Activated CD8-positive, alpha-beta T cell treated with anti-CD3 and anti-CD28 coated beads, Interleukin-2, amount 10 ng/mL, durations not matched to agents 7 days and 5 days (primary cell): Measurements from ENCODE around the gene SLC66A2. TPM values are rescaled to one million over a fixed set of nuclear protein-coding genes. Genes with fewer than 3 reads are reported as not detected.
"Not testable (repeated sequence)": the region's sequence is repeated elsewhere in the genome, so short reads cannot be mapped to it uniquely, and the experiment has no call there.

ENCODE experiments used
- ATAC-seq: fragments of 150-1000 bp; cut with Tn5 transposase; one replicate; pipeline ENCODE4 v1.10.0; 2021; ENCODE audit warnings: moderate library complexity
- CTCF ChIA-PET: fragments of 350-600 bp; sonication (Branson Sonifier 250); formaldehyde crosslinking; loops from one replicate; lab custom pipeline; 2021; ENCODE audit warnings: antibody characterized with exemption; lab: Charles Lee
- POLR2A ChIA-PET: fragments of 350-600 bp; sonication (Branson Sonifier 250); formaldehyde crosslinking; loops from one replicate; lab custom pipeline; 2021; ENCODE audit warnings: antibody characterized with exemption; lab: Charles Lee
- DNase-seq: peaks from one replicate; pipeline ENCODE4 v3.0.0-alpha.2; 2020
- H3K27ac Mint-ChIP-seq: one replicate; pipeline ENCODE4 v1.8.0; 2021; ENCODE audit warnings: mild to moderate bottlenecking, mixed read lengths
- H3K27me3 Mint-ChIP-seq: one replicate; pipeline ENCODE4 v1.8.0; 2021; ENCODE audit warnings: low read depth, mixed read lengths
- H3K36me3 Mint-ChIP-seq: one replicate; pipeline ENCODE4 v1.8.0; 2021; ENCODE audit warnings: low read depth, mixed read lengths
- H3K4me1 Mint-ChIP-seq: one replicate; pipeline ENCODE4 v1.8.0; 2021; ENCODE audit warnings: low read depth, mixed read lengths
- H3K4me3 Mint-ChIP-seq: one replicate; pipeline ENCODE4 v1.8.0; 2021; ENCODE audit warnings: mild to moderate bottlenecking, mixed read lengths
- H3K9me3 Mint-ChIP-seq: one replicate; pipeline ENCODE4 v1.8.0; 2022; ENCODE audit warnings: mixed read lengths; ENCODE audit not compliant: insufficient read depth
- total RNA-seq, 2 experiments: library from RNA; stranded (reverse); gene quantifications; one replicate each; pipeline ENCODE4 v1.2.3, GENCODE V29; 2021

SLC66A2 gene
- total RNA-seq = 10 to 100 TPM; 21.6 to 23.2 TPM

GRCh38 chr18:79951545-79952455 is at the start of gene SLC66A2:
Gene SLC66A2 (minus strand): TSS chr18:79951653. CDS start chr18:79950926, 727 bp downstream.
- H3K4me1 Mint-ChIP-seq = peaks cover 13% of the 10 kb centered on the region
- POLR2A ChIA-PET = interaction anchor here (0.6 to 1.2 kb wide), 3 partner anchors 12 to 36 kb away, joined by 3 to 6 read pairs (median 4); partner anchors contain the start of gene HSBP1L1
- ATAC-seq = peak; percentile 91
- DNase-seq = peak; percentile 94
- H3K27ac Mint-ChIP-seq = peak within 1 kb of the TSS; percentile 67
- peaks cover 6% of the 10 kb centered on the region for H3K36me3 Mint-ChIP-seq
- H3K9me3 Mint-ChIP-seq = no peaks in the 10 kb centered on the region
- CTCF ChIA-PET = interaction anchor here (0.9 kb wide), 1 partner anchor 268 kb away, joined by 3 read pairs; no protein-coding TSS in a partner anchor
- H3K27me3 Mint-ChIP-seq = peaks cover 15% of the 10 kb centered on the region
- H3K4me3 Mint-ChIP-seq = peak within 1 kb of the TSS; percentile 80

- no peak overlapping the region for H3K27ac Mint-ChIP-seq
Measured at GRCh38 chr18:80000877-80001276, 49.4 kb upstream of the SLC66A2 start.

GRCh38 chr18:79999701-80000100 is 48.2 kb upstream of the SLC66A2 start:
- H3K27me3 Mint-ChIP-seq, H3K4me3 Mint-ChIP-seq, POLR2A ChIA-PET, DNase-seq, H3K4me1 Mint-ChIP-seq, CTCF ChIA-PET, H3K9me3 Mint-ChIP-seq, H3K36me3 Mint-ChIP-seq, ATAC-seq, H3K27ac Mint-ChIP-seq: not testable (repeated sequence)

More at GRCh38 chr18:80000877-80001276, 49.4 kb upstream of the SLC66A2 start:
- ChIA-PET CTCF (no interaction called here), POLR2A (no interaction called here)
- no peaks in the 10 kb centered on the region for H3K27me3 Mint-ChIP-seq
- no peaks in the 10 kb centered on the region for H3K4me1 Mint-ChIP-seq
- DNase-seq = no peak
- H3K4me3 Mint-ChIP-seq = no peak overlapping the region
- no peak for ATAC-seq
- no peaks in the 10 kb centered on the region for H3K36me3 Mint-ChIP-seq
- H3K9me3 Mint-ChIP-seq = peaks cover 5% of the 10 kb centered on the region

- Mint-ChIP-seq H3K27ac (no peak overlapping the region), H3K9me3 (no peaks in the 10 kb centered on the region), H3K4me3 (no peak overlapping the region), H3K27me3 (no peaks in the 10 kb centered on the region), H3K36me3 (peaks cover 7% of the 10 kb centered on the region), H3K4me1 (peaks cover 16% of the 10 kb centered on the region)
- no peak for ATAC-seq
- ChIA-PET POLR2A (no interaction called here), CTCF (no interaction called here)
- no peak for DNase-seq
Measured at GRCh38 chr18:79991494-79991893, 40.0 kb upstream of the SLC66A2 start.

- Mint-ChIP-seq H3K4me1 (peaks cover 34% of the 10 kb centered on the region), H3K4me3 (peak overlapping the region; percentile 89), H3K9me3 (no peaks in the 10 kb centered on the region), H3K27me3 (no peaks in the 10 kb centered on the region), H3K27ac (peak overlapping the region; percentile 93), H3K36me3 (peaks cover 23% of the 10 kb centered on the region)
- CTCF ChIA-PET = interaction anchor here (0.9 kb wide), 1 partner anchor 43 kb away, joined by 3 read pairs; no protein-coding TSS in a partner anchor
- POLR2A ChIA-PET = interaction anchor here (1.3 kb wide), 1 partner anchor 43 kb away, joined by 5 read pairs; no protein-coding TSS in a partner anchor
- ATAC-seq = no peak
- no peak for DNase-seq
Measured at GRCh38 chr18:79989195-79989497, 37.7 kb upstream of the SLC66A2 start.

- peak; percentile 94 for ATAC-seq
- Mint-ChIP-seq H3K4me3 (peak within 1 kb of the TSS; percentile 91), H3K27ac (peak within 1 kb of the TSS; percentile 93), H3K9me3 (no peaks in the 10 kb centered on the region), H3K36me3 (peaks cover 27% of the 10 kb centered on the region), H3K4me1 (peaks cover 39% of the 10 kb centered on the region), H3K27me3 (no peaks in the 10 kb centered on the region)
- DNase-seq = peak; percentile 87
- CTCF ChIA-PET = interaction anchor here (0.9 to 1.4 kb wide), 2 partner anchors 43 to 59 kb away, joined by 3 to 5 read pairs; no protein-coding TSS in a partner anchor
- POLR2A ChIA-PET = interaction anchor here (1.1 to 1.7 kb wide), 4 partner anchors 37 to 307 kb away, joined by 4 to 5 read pairs (median 4); partner anchors contain the start of genes RBFA and SLC66A2
Measured at GRCh38 chr18:79988451-79989194, 37.2 kb upstream of the SLC66A2 start, which contains the start of gene TXNL4A. Gene TXNL4A (minus strand): TSS chr18:79988563. CDS start chr18:79988392, 171 bp downstream.

- peak overlapping the region; percentile 80 for H3K27ac Mint-ChIP-seq
- H3K4me3 Mint-ChIP-seq = peak overlapping the region; percentile 91
- H3K4me1 Mint-ChIP-seq = peaks cover 45% of the 10 kb centered on the region
- CTCF ChIA-PET = interaction anchor here (0.9 to 1.4 kb wide), 4 partner anchors 46 to 1630 kb away, joined by 3 to 5 read pairs (median 3); partner anchors contain the start of gene RBFA
- ATAC-seq (peak; percentile 79), DNase-seq (peak; percentile 72)
- H3K9me3 Mint-ChIP-seq = no peaks in the 10 kb centered on the region
- H3K27me3 Mint-ChIP-seq = no peaks in the 10 kb centered on the region
- peaks cover 31% of the 10 kb centered on the region for H3K36me3 Mint-ChIP-seq
- POLR2A ChIA-PET = interaction anchor here (0.7 to 1.7 kb wide), 4 partner anchors 34 to 307 kb away, joined by 3 to 4 read pairs (median 4); partner anchors contain the start of genes RBFA and SLC66A2
Measured at GRCh38 chr18:79988071-79988450, 36.6 kb upstream of the SLC66A2 start.

GRCh38 chr18:79987566-79987965 is 36.1 kb upstream of the SLC66A2 start:
- peaks cover 50% of the 10 kb centered on the region for H3K4me1 Mint-ChIP-seq
- CTCF ChIA-PET = interaction anchor here (0.9 to 1.4 kb wide), 4 partner anchors 46 to 1630 kb away, joined by 3 to 5 read pairs (median 3); partner anchors contain the start of gene RBFA
- no peaks in the 10 kb centered on the region for H3K27me3 Mint-ChIP-seq
- POLR2A ChIA-PET = interaction anchor here (0.7 to 1.7 kb wide), 4 partner anchors 33 to 306 kb away, joined by 3 to 4 read pairs (median 4); partner anchors contain the start of genes RBFA and SLC66A2
- DNase-seq (no peak), ATAC-seq (no peak)
- H3K4me3 Mint-ChIP-seq = peak overlapping the region; percentile 91
- peak overlapping the region; percentile 80 for H3K27ac Mint-ChIP-seq
- H3K36me3 Mint-ChIP-seq = peaks cover 33% of the 10 kb centered on the region
- H3K9me3 Mint-ChIP-seq = no peaks in the 10 kb centered on the region

- H3K27ac Mint-ChIP-seq = no peak overlapping the region
- ATAC-seq (no peak), DNase-seq (no peak)
- ChIA-PET CTCF (interaction anchor here (0.8 to 1.1 kb wide), 3 partner anchors 49 to 590 kb away, joined by 3 read pairs; no protein-coding TSS in a partner anchor), POLR2A (interaction anchor here (1.7 kb wide), 1 partner anchor 35 kb away, joined by 4 read pairs; the partner anchor contains the start of gene SLC66A2)
- peaks cover 58% of the 10 kb centered on the region for H3K4me1 Mint-ChIP-seq
- H3K9me3 Mint-ChIP-seq = no peaks in the 10 kb centered on the region
- peak overlapping the region; percentile 91 for H3K4me3 Mint-ChIP-seq
- no peaks in the 10 kb centered on the region for H3K27me3 Mint-ChIP-seq
- H3K36me3 Mint-ChIP-seq = peaks cover 41% of the 10 kb centered on the region
Measured at GRCh38 chr18:79986726-79987125, 35.3 kb upstream of the SLC66A2 start.

- ATAC-seq (no peak), DNase-seq (no peak)
- H3K27ac Mint-ChIP-seq = no peak overlapping the region
- no peak overlapping the region for H3K4me3 Mint-ChIP-seq
- H3K9me3 Mint-ChIP-seq = no peaks in the 10 kb centered on the region
- ChIA-PET POLR2A (interaction anchor here (1.5 kb wide), 1 partner anchor 32 kb away, joined by 6 read pairs; no protein-coding TSS in a partner anchor), CTCF (interaction anchor here (1.4 to 1.6 kb wide), 2 partner anchors 22 to 24 kb away, joined by 3 to 5 read pairs; no protein-coding TSS in a partner anchor)
- H3K36me3 Mint-ChIP-seq = peaks cover 48% of the 10 kb centered on the region
- peaks cover 67% of the 10 kb centered on the region for H3K4me1 Mint-ChIP-seq
- H3K27me3 Mint-ChIP-seq = no peaks in the 10 kb centered on the region
Measured at GRCh38 chr18:79985172-79985571, 33.7 kb upstream of the SLC66A2 start.
